Ishikawa (cell line): Measurements from ENCODE around the gene STC2.

Experiments
- CEBPB ChIP-seq: IDR thresholded peaks from 2 replicates; pipeline ENCODE4 v1.6.1; 2012
- CREB1 ChIP-seq: IDR thresholded peaks from 2 replicates; pipeline ENCODE4 v1.6.1; 2012; ENCODE audit warnings: low read depth
- EGR1 ChIP-seq: IDR thresholded peaks from 2 replicates; pipeline ENCODE4 v1.6.1; 2012
- EP300 ChIP-seq: IDR thresholded peaks from 2 replicates; pipeline ENCODE4 v1.6.1; 2012; ENCODE audit warnings: borderline replicate concordance
- FOXM1 ChIP-seq: IDR thresholded peaks from 2 replicates; pipeline ENCODE4 v1.6.1; 2012; ENCODE audit warnings: low read depth, borderline replicate concordance
- MAX ChIP-seq: IDR thresholded peaks from 2 replicates; pipeline ENCODE4 v1.6.1; 2012
- NFIC ChIP-seq: IDR thresholded peaks from 2 replicates; pipeline ENCODE4 v1.6.1; 2012
- RAD21 ChIP-seq: IDR thresholded peaks from 2 replicates; pipeline ENCODE4 v1.6.1; 2012; ENCODE audit warnings: low read depth
- REST ChIP-seq: IDR thresholded peaks from 2 replicates; pipeline ENCODE4 v1.6.1; 2012; ENCODE audit warnings: low read depth, mild to moderate bottlenecking
- TAF1 ChIP-seq: IDR thresholded peaks from 2 replicates; pipeline ENCODE4 v1.6.1; 2012; ENCODE audit warnings: low read depth, mild to moderate bottlenecking
- TCF12 ChIP-seq: IDR thresholded peaks from 2 replicates; pipeline ENCODE4 v1.6.1; 2012; ENCODE audit warnings: low read depth
- TEAD4 ChIP-seq: IDR thresholded peaks from 2 replicates; pipeline ENCODE4 v1.6.1; 2012
- USF1 ChIP-seq: IDR thresholded peaks from 2 replicates; pipeline ENCODE4 v1.6.1; 2012
- YY1 ChIP-seq: IDR thresholded peaks from 2 replicates; pipeline ENCODE4 v1.6.1; 2012; ENCODE audit warnings: low read depth
- ZBTB7A ChIP-seq: IDR thresholded peaks from 2 replicates; pipeline ENCODE4 v1.6.1; 2012; ENCODE audit warnings: low read depth

Gene STC2

GRCh38 chr5:173330338-173331206, 2.4 kb upstream of the STC2 start:
- TF ChIP-seq NFIC (no peak), TAF1 (no peak), ZBTB7A (no peak), CEBPB (no peak), MAX (no peak), CREB1 (no peak), TCF12 (no peak), FOXM1 (no peak), TEAD4 (no peak), REST (no peak), RAD21 (no peak), EP300 (no peak), EGR1 (no peak), YY1 (no peak), USF1 (no peak)

- TF ChIP-seq MAX (peak; percentile 90), USF1 (peak; percentile 82), RAD21 (no peak), YY1 (no peak), CEBPB (peak; percentile 59; the same call in 1 of the 2 replicates), EP300 (no peak), EGR1 (no peak), TAF1 (no peak; the same call in 1 of the 2 replicates), TCF12 (no peak), REST (no peak), TEAD4 (no peak), ZBTB7A (no peak), CREB1 (no peak), NFIC (no peak), FOXM1 (no peak)
Observed at GRCh38 chr5:173329491-173330337, 1.5 kb upstream of the STC2 start.

GRCh38 chr5:173328844-173329490, 753 bp upstream of the STC2 start:
- no peak for TF ChIP-seq FOXM1
- peak; percentile 47; the same call in 1 of the 2 replicates for TF ChIP-seq TEAD4
- TF ChIP-seq TAF1, result no peak
- no peak for TF ChIP-seq USF1
- no peak for TF ChIP-seq CREB1
- peak; percentile 34; the same call in 1 of the 2 replicates for TF ChIP-seq CEBPB
- TF ChIP-seq ZBTB7A, result no peak
- no peak for TF ChIP-seq RAD21
- TF ChIP-seq REST, result no peak
- TF ChIP-seq TCF12, result no peak
- no peak for TF ChIP-seq YY1
- TF ChIP-seq NFIC, result no peak
- TF ChIP-seq EP300, result no peak
- peak; percentile 63; the same call in 1 of the 2 replicates for TF ChIP-seq MAX
- no peak for TF ChIP-seq EGR1
